ENCODE measurements around the gene FCHSD2.

GRCh38 chr11:73124800-73125199, 17.3 kb downstream of the FCHSD2 start:
- no peak for TF ChIP-seq CTCF (IDR thresholded peaks at IDR 0.05; ENCODE audit: insufficient read depth, low read depth, low read length)
- TF ChIP-seq EZH2 (IDR thresholded peaks at IDR 0.05; ENCODE audit: insufficient read depth, low read length) = no peak

Measured in astrocyte (in vitro differentiated cells and primary cell).